Peyer's patch (tissue), 4 donors: ENCODE measurements around the gene XPC. TPM values are rescaled to one million over a fixed set of nuclear protein-coding genes. Genes with fewer than 3 reads are reported as not detected.

Source experiments
- DNase-seq, 3 donors: peaks; one replicate each; pipeline ENCODE4 v3.0.0-alpha.2; 2017 to 2019
- H3K27ac ChIP-seq, 4 donors: fragments of 200-600 bp; sonication (generic); one replicate each; pipeline ENCODE4 v1.5.1; 2016 to 2019
- H3K27me3 ChIP-seq, 2 donors: fragments of 200-600 bp; sonication (generic); one replicate each; pipeline ENCODE4 v1.5.1; 2019
- H3K36me3 ChIP-seq, 3 donors: fragments of 200-600 bp; sonication (generic); one replicate each; pipeline ENCODE4 v1.5.1; 2016 to 2019
- H3K4me1 ChIP-seq, 4 donors: fragments of 200-600 bp; sonication (generic); one replicate each; pipeline ENCODE4 v1.5.1; 2016 to 2019
- H3K4me3 ChIP-seq, 4 donors: fragments of 200-600 bp; sonication (generic); 1 replicate in 3 of 4; 2 replicates in 1 of 4; pipeline ENCODE4 v1.5.1; 2016 to 2019; ENCODE audit warnings: mild to moderate bottlenecking in 1 of 4
- H3K9me3 ChIP-seq, 4 donors: fragments of 200-600 bp; sonication (generic); one replicate each; pipeline ENCODE4 v1.5.1; 2016 to 2019; ENCODE audit warnings: mild to moderate bottlenecking in 1 of 4
- POLR2A ChIP-seq, 2 donors: fragments of 450-650 bp; IDR thresholded peaks; one replicate each; pipeline ENCODE4 v1.5.1; 2017; ENCODE audit warnings: antibody characterized with exemption in 2 of 2, mild to moderate bottlenecking in 2 of 2, moderate library complexity in 2 of 2
- total RNA-seq, 4 donors: library from RNA; depleted of rRNA; stranded (reverse); fragments of >200 nt; gene quantifications; one replicate each; pipeline ENCODE4 v1.1.0, GENCODE V29; 2016
- TF ChIP-seq, protein P1 (sequence below), 6 experiments: fragments of 450-650 bp in 4 of 6; fragments of 200-600 bp in 2 of 6; sonication (generic) in 1 of 6; IDR thresholded peaks; one replicate each; pipeline ENCODE4 v1.5.1; 2017 to 2019; ENCODE audit warnings: antibody characterized with exemption in 6 of 6, mild to moderate bottlenecking in 3 of 6, moderate library complexity in 1 of 6

Gene XPC
- total RNA-seq, 4 donors from 2014 or later = 46.1 to 88.3 (median 78.6) TPM

DNA sequence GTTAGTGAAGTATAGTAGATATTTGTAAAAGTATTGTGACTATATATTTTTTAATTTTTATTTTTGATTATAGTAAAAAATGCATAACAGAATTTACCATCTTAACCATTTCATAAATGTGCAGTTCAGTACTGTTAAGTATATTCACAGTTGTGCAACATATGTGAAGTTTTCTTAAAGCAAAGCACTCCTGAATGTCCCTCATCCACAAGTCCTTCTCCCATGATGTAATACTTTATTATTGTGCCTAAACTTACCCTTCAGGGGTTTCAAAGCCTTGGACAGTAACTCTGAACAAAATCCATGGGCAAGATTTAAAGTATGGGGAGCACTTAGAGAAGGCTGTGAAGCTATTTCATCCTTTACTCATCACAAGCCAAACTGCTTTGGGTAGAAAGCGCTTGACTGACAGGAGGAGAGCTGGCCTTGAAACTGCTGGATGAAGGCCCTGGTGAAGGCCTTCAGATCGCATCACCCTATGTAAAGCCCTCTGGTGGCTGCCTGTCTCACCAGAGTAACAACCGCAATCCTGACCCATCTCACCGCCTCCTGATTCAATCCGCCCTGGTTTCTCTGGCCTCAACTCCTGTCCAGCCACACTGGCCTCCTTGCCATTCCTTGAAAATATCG lies 28.3 kb upstream of the XPC start:
- Histone ChIP-seq H3K4me1 (peaks cover 0 to 55% (median 5%) of the 10 kb centered on the region in 4 donors), H3K27me3 (no peaks in the 10 kb centered on the region), H3K36me3 (no peaks in the 10 kb centered on the region), H3K4me3 (no peak overlapping the region), H3K27ac (peak overlapping the region in 1 of 4 donors; percentile 12), H3K9me3 (no peaks in the 10 kb centered on the region)
- DNase-seq = no peak
- TF ChIP-seq, protein P1, sequence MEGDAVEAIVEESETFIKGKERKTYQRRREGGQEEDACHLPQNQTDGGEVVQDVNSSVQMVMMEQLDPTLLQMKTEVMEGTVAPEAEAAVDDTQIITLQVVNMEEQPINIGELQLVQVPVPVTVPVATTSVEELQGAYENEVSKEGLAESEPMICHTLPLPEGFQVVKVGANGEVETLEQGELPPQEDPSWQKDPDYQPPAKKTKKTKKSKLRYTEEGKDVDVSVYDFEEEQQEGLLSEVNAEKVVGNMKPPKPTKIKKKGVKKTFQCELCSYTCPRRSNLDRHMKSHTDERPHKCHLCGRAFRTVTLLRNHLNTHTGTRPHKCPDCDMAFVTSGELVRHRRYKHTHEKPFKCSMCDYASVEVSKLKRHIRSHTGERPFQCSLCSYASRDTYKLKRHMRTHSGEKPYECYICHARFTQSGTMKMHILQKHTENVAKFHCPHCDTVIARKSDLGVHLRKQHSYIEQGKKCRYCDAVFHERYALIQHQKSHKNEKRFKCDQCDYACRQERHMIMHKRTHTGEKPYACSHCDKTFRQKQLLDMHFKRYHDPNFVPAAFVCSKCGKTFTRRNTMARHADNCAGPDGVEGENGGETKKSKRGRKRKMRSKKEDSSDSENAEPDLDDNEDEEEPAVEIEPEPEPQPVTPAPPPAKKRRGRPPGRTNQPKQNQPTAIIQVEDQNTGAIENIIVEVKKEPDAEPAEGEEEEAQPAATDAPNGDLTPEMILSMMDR (IDR thresholded peaks at IDR 0.05) = no peak
- TF ChIP-seq POLR2A (IDR thresholded peaks at IDR 0.05) = no peak

DNA sequence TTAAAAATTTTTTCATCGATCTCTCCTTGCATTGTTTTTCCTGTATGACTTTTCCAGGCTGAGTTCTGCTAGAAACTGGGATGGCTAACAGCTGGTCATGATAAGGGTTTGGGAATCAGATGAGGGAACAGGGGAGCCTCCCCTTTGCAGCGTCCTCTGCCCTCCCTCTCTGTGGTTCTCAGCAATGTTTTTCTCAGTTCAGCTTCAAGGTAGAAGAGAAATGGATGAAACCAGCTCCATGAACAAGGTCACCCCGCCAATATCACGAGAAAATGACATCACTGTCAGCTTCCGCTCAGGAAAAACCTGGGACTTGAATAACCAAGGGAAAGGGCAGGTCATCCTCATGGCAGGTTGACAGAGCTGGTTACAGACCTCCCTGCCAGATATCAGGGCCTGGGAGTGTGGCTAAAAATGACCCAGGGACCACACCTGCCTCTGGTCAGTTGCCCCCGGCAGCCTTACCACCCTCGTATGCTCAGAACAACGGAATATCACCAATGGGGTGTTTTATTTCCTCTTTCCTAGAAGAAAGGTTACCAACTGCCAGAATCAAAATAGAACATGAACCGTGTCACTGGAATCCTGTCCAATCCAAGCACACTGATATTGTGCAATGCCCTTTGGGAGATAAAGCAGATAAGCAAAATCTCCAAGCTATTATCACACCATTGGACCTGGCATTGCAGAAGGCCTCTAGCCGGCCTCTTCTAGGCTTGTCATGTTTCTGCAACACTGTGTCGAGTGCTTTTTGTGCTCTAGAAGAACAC lies 26.3 kb upstream of the XPC start:
- no peaks in the 10 kb centered on the region for H3K27me3 ChIP-seq
- TF ChIP-seq POLR2A (IDR thresholded peaks at IDR 0.05) = peak in 1 of 2 donors; percentile 61
- TF ChIP-seq, protein P1 (IDR thresholded peaks at IDR 0.05) = peak in 1 of 6 experiments; percentile 8
- no peak overlapping the region for H3K4me3 ChIP-seq
- H3K27ac ChIP-seq = peak overlapping the region in 3 of 4 donors; percentile 67 to 89 (median 68)
- no peaks in the 10 kb centered on the region for H3K36me3 ChIP-seq
- no peaks in the 10 kb centered on the region for H3K9me3 ChIP-seq
- peaks cover 0 to 56% (median 5%) of the 10 kb centered on the region in 4 donors for H3K4me1 ChIP-seq
- DNase-seq = peak in 2 of 3 donors; percentile 57 to 63

DNA sequence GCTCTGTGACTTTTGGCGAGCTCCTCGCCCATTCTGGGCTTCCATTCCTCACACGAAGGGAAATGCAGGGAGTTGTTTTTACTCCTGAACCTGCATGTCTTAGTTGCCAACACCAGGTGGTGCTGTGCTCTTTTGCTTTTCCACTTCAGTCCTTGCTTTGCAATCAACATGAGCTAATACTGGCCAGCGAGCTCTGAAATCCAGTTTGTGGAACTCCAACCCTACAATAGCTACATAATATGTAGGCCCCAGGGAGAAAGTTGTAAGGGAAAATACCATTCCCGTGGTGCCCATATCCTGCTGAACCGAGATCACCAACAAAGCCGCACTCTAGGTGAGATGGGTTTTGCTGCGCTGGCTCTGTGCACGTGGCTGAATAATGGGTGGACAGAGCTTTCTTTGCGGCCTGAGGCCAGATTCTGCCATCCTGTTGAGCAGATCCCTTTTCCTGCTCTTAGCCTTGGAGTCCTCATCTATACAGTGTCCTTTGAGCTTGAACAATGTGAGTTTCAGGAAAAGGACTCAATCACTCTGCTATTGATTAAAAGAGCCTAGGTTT lies 25.2 kb upstream of the XPC start:
- DNase-seq = peak in 1 of 3 donors; percentile 82
- TF ChIP-seq, protein P1 (IDR thresholded peaks at IDR 0.05) = peak; percentile 64 to 96 (median 88)
- TF ChIP-seq POLR2A (IDR thresholded peaks at IDR 0.05) = no peak
- no peaks in the 10 kb centered on the region for H3K27me3 ChIP-seq
- peaks cover 0 to 10% (median 0%) of the 10 kb centered on the region in 3 donors for H3K36me3 ChIP-seq
- no peak overlapping the region for H3K4me3 ChIP-seq
- no peaks in the 10 kb centered on the region for H3K9me3 ChIP-seq
- H3K4me1 ChIP-seq = peaks cover 0 to 49% (median 5%) of the 10 kb centered on the region in 4 donors
- peak overlapping the region in 2 of 4 donors; percentile 67 to 89 for H3K27ac ChIP-seq

DNA sequence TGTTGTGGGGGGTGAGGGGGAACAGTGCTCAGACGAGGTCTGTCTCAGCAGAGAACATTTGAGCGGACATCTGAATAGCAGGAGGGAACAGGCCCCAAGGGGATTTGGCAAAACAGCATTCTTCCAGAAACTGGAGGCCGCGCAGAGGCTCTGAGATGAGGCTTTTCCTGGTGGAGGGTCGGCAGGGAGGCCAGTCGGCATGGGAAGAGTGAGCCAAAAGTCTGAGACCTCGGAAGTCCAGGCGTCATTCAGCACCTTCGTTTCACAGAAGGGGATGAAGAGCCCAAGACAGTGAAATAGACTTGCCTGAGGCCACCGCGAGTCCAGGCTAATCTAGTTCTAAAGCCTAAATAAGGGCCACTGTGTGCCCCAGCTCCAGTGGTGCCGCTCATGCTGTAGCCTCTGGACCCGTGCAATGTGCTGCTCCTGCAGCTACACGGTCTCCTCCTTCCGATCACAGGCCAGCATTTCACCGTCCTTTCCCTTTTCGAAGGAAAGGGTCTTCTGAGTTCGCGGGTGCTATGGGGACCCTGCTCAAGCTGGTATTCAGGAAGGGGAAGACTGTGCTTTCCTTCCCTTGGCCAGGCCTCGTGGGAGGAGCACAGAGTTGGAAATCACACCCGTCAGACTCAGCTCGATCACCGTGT lies 24.6 kb upstream of the XPC start:
- no peak overlapping the region for H3K4me3 ChIP-seq
- peaks cover 0 to 16% (median 0%) of the 10 kb centered on the region in 3 donors for H3K36me3 ChIP-seq
- peak overlapping the region in 1 of 4 donors; percentile 89 for H3K27ac ChIP-seq
- DNase-seq = no peak
- H3K4me1 ChIP-seq = peaks cover 0 to 43% (median 5%) of the 10 kb centered on the region in 4 donors
- no peaks in the 10 kb centered on the region for H3K9me3 ChIP-seq
- TF ChIP-seq POLR2A (IDR thresholded peaks at IDR 0.05) = no peak
- TF ChIP-seq, protein P1 (IDR thresholded peaks at IDR 0.05) = no peak
- H3K27me3 ChIP-seq = no peaks in the 10 kb centered on the region

DNA sequence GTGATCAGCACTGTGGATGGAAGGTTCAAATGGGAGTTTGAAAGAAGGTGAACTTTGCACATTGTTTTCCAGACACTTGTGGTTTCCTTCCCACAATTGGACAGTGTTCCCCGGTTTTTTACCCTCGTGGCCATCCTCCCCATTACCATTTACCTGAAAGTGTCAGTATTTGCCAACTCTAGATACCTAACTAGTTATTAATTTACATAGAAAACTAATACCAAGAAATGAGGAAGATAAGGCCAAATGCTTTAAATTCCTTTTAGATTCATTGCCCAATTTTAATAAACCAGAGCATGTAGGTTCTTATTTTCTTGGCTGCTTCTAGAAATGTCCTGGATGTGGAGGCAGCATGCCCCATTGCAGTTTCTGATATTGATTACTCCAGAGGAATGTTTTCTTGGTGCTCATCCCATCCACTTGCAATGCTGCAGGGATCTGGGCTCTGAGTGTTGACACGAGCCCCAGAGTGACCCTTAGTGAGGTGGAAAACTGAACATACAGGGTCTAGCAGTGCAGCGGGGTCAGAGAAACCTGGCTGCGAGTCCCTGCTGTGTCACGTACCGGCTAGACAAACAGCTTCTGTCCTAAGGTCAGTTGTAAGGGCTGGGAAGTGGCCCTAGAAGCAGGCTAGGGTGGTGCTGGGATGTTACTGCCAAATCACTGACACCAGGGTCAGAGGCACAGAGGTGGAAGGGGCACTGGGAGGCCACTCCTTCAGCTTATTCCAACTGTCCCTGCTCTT lies 23.7 kb upstream of the XPC start:
- H3K27ac ChIP-seq = peak overlapping the region in 2 of 4 donors; percentile 11 to 70
- peaks cover 0 to 38% (median 5%) of the 10 kb centered on the region in 4 donors for H3K4me1 ChIP-seq
- no peak for DNase-seq
- H3K36me3 ChIP-seq = peaks cover 0 to 23% (median 0%) of the 10 kb centered on the region in 3 donors
- H3K4me3 ChIP-seq = no peak overlapping the region
- H3K9me3 ChIP-seq = no peaks in the 10 kb centered on the region
- TF ChIP-seq, protein P1 (IDR thresholded peaks at IDR 0.05) = no peak
- TF ChIP-seq POLR2A (IDR thresholded peaks at IDR 0.05) = no peak
- no peaks in the 10 kb centered on the region for H3K27me3 ChIP-seq
